PC-9 (cell line): ENCODE measurements around the gene TRPV6. TPM values are rescaled to one million over a fixed set of nuclear protein-coding genes. Genes with fewer than 3 reads are reported as not detected.

Source experiments
- BruUV-seq: library from RNA; stranded (reverse); fragments of 400-500 nt; replicated peaks from 2 replicates; lab custom pipeline; 2021; lab: Mats Ljungman, UMichigan
- CTCF ChIA-PET: fragments of 300-600 bp; sonication (Branson Sonifier 250); formaldehyde crosslinking; loops from one replicate; lab custom pipeline; 2022; ENCODE audit warnings: antibody characterized with exemption; lab: Charles Lee
- POLR2A ChIA-PET: fragments of 300-600 bp; sonication (Branson Sonifier 250); formaldehyde crosslinking; loops from one replicate; lab custom pipeline; 2022; ENCODE audit warnings: antibody characterized with exemption; ENCODE audit not compliant: unreplicated experiment; lab: Charles Lee
- DNase-seq, 2 experiments: peaks; one replicate each; pipeline versions ENCODE4 v3.0.0 to v3.0.0-alpha.2; 2015 to 2022; ENCODE audit warnings: mixed read lengths in 1 of 2
- H2AFZ ChIP-seq: fragments of 200-600 bp; sonication (generic); 2 replicates; pipeline ENCODE4 v1.8.1; 2017; ENCODE audit warnings: antibody characterized with exemption
- H3F3A ChIP-seq: fragments of 200-600 bp; sonication (generic); 2 replicates; pipeline ENCODE4 v1.8.1; 2017; ENCODE audit warnings: antibody characterized with exemption, mild to moderate bottlenecking, low read depth; ENCODE audit not compliant: insufficient read depth
- H3K27ac ChIP-seq: fragments of 200-600 bp; sonication (generic); 2 replicates; pipeline ENCODE4 v1.6.1; 2016; ENCODE audit warnings: mixed run types
- H3K27me3 ChIP-seq: fragments of 200-600 bp; sonication (generic); 2 replicates; pipeline ENCODE4 v1.6.1; 2016; ENCODE audit warnings: low read depth, mixed run types; ENCODE audit not compliant: insufficient read depth
- H3K36me3 ChIP-seq: fragments of 200-600 bp; sonication (generic); 2 replicates; pipeline ENCODE4 v1.6.1; 2016; ENCODE audit warnings: low read depth, mixed run types
- H3K4me1 ChIP-seq: fragments of 200-600 bp; sonication (generic); replicated peaks from 2 replicates; pipeline ENCODE4 v1.6.1; 2016; ENCODE audit warnings: mixed run types; ENCODE audit not compliant: insufficient read depth
- H3K4me2 ChIP-seq: fragments of 200-600 bp; sonication (generic); 2 replicates; pipeline ENCODE4 v1.6.1; 2017; ENCODE audit warnings: mixed run types
- H3K4me3 ChIP-seq: fragments of 200-600 bp; sonication (generic); 2 replicates; pipeline ENCODE4 v1.6.1; 2016; ENCODE audit warnings: mixed run types
- H3K79me2 ChIP-seq: fragments of 200-600 bp; sonication (generic); 2 replicates; pipeline ENCODE4 v1.6.1; 2017; ENCODE audit warnings: low read depth, mixed run types
- H3K9me2 ChIP-seq: fragments of 200-600 bp; sonication (generic); 2 replicates; pipeline ENCODE4 v1.8.1; 2017; ENCODE audit warnings: mild to moderate bottlenecking; ENCODE audit not compliant: insufficient read depth
- H3K9me3 ChIP-seq: fragments of 200-600 bp; sonication (generic); 2 replicates; pipeline ENCODE4 v1.8.1; 2016; ENCODE audit warnings: low read depth; ENCODE audit not compliant: insufficient read depth
- H4K20me1 ChIP-seq: fragments of 200-600 bp; sonication (generic); 2 replicates; pipeline ENCODE4 v1.8.1; 2017; ENCODE audit not compliant: insufficient read depth
- EZH2 ChIP-seq: fragments of 200-600 bp; sonication (generic); IDR thresholded peaks from 2 replicates; pipeline ENCODE4 v1.8.0; 2017; ENCODE audit warnings: antibody characterized with exemption, low read depth
- intact Hi-C: fragments of 100-400 bp; cut with micrococcal nuclease; formaldehyde crosslinking; loops from one replicate; pipeline ENCODE4 v1.10.0; 2022; ENCODE audit not compliant: unreplicated experiment
- total RNA-seq: library from RNA; stranded (reverse); gene quantifications from 2 replicates; pipeline ENCODE4 v1.2.3, GENCODE V29; 2021
- TF ChIP-seq, protein P1 (sequence below): fragments of 200-600 bp; sonication (generic); conservative IDR thresholded peaks from 2 replicates; pipeline ENCODE4 v1.6.1; 2017; ENCODE audit warnings: mixed run types, antibody characterized with exemption, mild to moderate bottlenecking, moderate library complexity

Gene TRPV6
- total RNA-seq, 1 experiment from 2014 or later: 14.7 TPM

DNA sequence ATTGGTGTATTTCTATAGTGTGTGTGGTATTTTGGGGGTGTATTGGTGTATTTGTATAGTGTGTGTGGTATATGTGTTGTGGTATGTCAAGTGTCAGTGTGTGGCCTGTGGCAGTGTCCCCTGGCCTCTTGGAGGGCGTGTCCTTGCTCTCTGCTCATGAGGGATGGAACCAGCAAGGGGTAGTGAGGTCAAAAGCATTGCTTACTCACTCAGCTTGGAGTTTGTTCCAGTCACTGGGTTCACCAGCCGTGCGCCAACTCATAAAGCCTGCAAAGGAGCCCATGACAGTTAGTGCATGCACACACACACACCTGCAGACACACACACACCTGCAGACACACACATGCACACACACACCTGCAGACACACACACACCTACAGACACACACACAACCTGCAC lies 4.3 kb upstream of the TRPV6 start:
- intact Hi-C loops: no loop called here
- ChIA-PET POLR2A (no interaction called here), CTCF (interaction anchor here (0.5 kb wide), 1 partner anchor 610 kb away, joined by 4 read pairs; no protein-coding TSS in a partner anchor)
- Histone ChIP-seq H3K9me2 (no peaks in the 10 kb centered on the region), H3K4me3 (no peak overlapping the region), H3K27me3 (no peaks in the 10 kb centered on the region), H4K20me1 (no peaks in the 10 kb centered on the region), H2AFZ (no peak overlapping the region), H3K4me2 (no peak overlapping the region), H3K79me2 (no peaks in the 10 kb centered on the region), H3K36me3 (no peaks in the 10 kb centered on the region), H3K4me1 (peaks cover 40% of the 10 kb centered on the region), H3K27ac (no peak overlapping the region), H3F3A (no peaks in the 10 kb centered on the region; the same call in 1 of the 2 replicates), H3K9me3 (no peaks in the 10 kb centered on the region)
- no peak for TF ChIP-seq EZH2
- TF ChIP-seq, protein P1, sequence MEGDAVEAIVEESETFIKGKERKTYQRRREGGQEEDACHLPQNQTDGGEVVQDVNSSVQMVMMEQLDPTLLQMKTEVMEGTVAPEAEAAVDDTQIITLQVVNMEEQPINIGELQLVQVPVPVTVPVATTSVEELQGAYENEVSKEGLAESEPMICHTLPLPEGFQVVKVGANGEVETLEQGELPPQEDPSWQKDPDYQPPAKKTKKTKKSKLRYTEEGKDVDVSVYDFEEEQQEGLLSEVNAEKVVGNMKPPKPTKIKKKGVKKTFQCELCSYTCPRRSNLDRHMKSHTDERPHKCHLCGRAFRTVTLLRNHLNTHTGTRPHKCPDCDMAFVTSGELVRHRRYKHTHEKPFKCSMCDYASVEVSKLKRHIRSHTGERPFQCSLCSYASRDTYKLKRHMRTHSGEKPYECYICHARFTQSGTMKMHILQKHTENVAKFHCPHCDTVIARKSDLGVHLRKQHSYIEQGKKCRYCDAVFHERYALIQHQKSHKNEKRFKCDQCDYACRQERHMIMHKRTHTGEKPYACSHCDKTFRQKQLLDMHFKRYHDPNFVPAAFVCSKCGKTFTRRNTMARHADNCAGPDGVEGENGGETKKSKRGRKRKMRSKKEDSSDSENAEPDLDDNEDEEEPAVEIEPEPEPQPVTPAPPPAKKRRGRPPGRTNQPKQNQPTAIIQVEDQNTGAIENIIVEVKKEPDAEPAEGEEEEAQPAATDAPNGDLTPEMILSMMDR: no peak
- BruUV-seq: no TSS peak
- peak in 1 of 2 experiments; percentile 66 for DNase-seq

DNA sequence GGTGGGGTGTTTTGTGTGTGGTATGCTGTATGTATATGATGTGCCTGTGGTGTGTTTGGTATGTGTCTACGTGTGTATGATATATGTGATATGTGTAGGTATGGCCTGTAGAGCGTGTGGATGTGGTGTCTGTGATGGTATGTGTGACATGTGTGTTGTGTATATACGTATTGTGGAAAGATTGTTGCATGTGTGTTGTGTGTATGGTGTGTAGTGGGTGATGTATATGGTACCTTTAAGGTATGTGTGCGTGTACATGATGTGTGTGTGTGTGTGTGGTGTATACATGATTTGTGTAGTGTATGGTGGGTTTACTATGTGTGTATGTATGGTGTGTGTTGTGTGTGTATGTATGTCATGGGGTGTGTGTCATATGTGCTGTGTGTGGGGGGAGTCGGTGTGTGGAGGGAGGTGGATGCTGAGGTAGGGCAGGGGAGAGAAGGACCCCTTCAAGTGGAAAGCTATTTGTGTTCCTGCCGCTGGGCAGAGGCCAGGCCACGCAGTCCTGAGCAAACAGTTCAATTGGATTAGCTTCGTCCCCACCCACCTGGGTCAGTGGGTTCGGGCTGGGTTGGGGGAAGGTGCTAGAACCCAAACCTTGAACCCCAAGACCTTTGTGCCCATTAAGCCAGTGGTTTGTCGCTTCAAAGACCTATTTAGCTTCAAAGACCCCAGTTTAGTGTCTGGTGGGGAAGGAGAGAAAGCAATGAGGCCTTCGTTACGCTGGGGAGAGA lies 1.9 kb upstream of the TRPV6 start:
- H3K79me2 ChIP-seq: no peaks in the 10 kb centered on the region
- no peak for DNase-seq
- no peaks in the 10 kb centered on the region for H3K27me3 ChIP-seq
- no peak overlapping the region for H3K4me3 ChIP-seq
- intact Hi-C loops: no loop called here
- no peak overlapping the region; the same call in 1 of the 2 replicates for H3K4me2 ChIP-seq
- H2AFZ ChIP-seq: no peak overlapping the region
- TF ChIP-seq EZH2: no peak
- TF ChIP-seq, protein P1: no peak
- POLR2A ChIA-PET: interaction anchor here (0.8 kb wide), 1 partner anchor 31 kb away, joined by 7 read pairs; no protein-coding TSS in a partner anchor
- BruUV-seq: no TSS peak
- no peaks in the 10 kb centered on the region for H3K9me3 ChIP-seq
- no peak overlapping the region for H3K27ac ChIP-seq
- H3K4me1 ChIP-seq: peaks cover 43% of the 10 kb centered on the region
- no peaks in the 10 kb centered on the region for H3K36me3 ChIP-seq
- peaks cover 3% of the 10 kb centered on the region; the same call in 1 of the 2 replicates for H3F3A ChIP-seq
- no peaks in the 10 kb centered on the region for H4K20me1 ChIP-seq
- no peaks in the 10 kb centered on the region for H3K9me2 ChIP-seq
- CTCF ChIA-PET: no interaction called here

DNA sequence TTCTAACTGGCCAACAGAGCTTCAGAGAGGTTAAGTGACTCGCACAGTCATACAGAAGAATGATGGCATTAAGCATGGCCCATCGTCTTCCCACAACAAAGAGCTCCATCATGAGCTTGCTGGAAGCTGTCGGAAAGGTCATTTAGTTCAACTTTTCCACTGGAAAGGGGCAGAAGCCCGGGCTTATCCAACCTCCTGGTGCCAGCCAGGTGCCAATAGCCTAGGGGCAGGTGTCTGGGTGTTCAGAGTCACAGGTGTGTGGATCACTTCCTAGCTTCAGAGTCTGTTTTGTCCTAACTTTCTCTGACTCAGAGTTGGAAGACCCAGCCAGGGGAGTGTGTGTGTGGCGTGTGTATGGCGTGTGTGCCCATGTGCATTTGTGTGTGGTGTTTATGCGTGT lies 1.3 kb upstream of the TRPV6 start:
- H3K9me3 ChIP-seq: no peaks in the 10 kb centered on the region
- H3K4me3 ChIP-seq: no peak overlapping the region
- no peaks in the 10 kb centered on the region for H3K9me2 ChIP-seq
- peaks cover 49% of the 10 kb centered on the region for H3K4me1 ChIP-seq
- H3K4me2 ChIP-seq: no peak overlapping the region; the same call in 1 of the 2 replicates
- POLR2A ChIA-PET: interaction anchor here (0.6 to 0.8 kb wide), 3 partner anchors 31 to 116 kb away, joined by 3 to 9 read pairs (median 7); partner anchors contain the start of gene EPHB6
- H3K27me3 ChIP-seq: no peaks in the 10 kb centered on the region
- intact Hi-C loops: no loop called here
- no peak overlapping the region for H3K27ac ChIP-seq
- H3F3A ChIP-seq: peaks cover 5% of the 10 kb centered on the region; the same call in 1 of the 2 replicates
- no peak overlapping the region for H2AFZ ChIP-seq
- TF ChIP-seq, protein P1: no peak
- no peak for TF ChIP-seq EZH2
- H4K20me1 ChIP-seq: no peaks in the 10 kb centered on the region
- DNase-seq: peak in 1 of 2 experiments; percentile 47
- BruUV-seq: no TSS peak
- CTCF ChIA-PET: no interaction called here
- no peaks in the 10 kb centered on the region for H3K79me2 ChIP-seq
- H3K36me3 ChIP-seq: no peaks in the 10 kb centered on the region
